OCI-LY1 (cell line): Measurements from ENCODE around the gene MICU1.

Source experiments
- H2AFZ ChIP-seq: fragments of 200-600 bp; sonication (generic), shearing (Covaris generic); 2 replicates; pipeline ENCODE4 v1.6.0; 2014; ENCODE audit warnings: antibody characterized with exemption, mild to moderate bottlenecking, low read length
- H3F3A ChIP-seq: fragments of 200-600 bp; sonication (generic), shearing (Covaris generic); 2 replicates; pipeline ENCODE4 v1.6.0; 2014; ENCODE audit warnings: mild to moderate bottlenecking, antibody characterized with exemption, low read length, moderate library complexity; ENCODE audit not compliant: insufficient read depth
- H3K27ac ChIP-seq: fragments of 200-600 bp; sonication (generic); 2 replicates; pipeline ENCODE4 v1.5.1; 2014; ENCODE audit warnings: low read length, mixed run types, mild to moderate bottlenecking, low read depth; ENCODE audit not compliant: poor library complexity, severe bottlenecking
- H3K27me3 ChIP-seq: fragments of 200-600 bp; sonication (generic); 2 replicates; pipeline ENCODE4 v1.6.0; 2014; ENCODE audit warnings: antibody characterized with exemption, mild to moderate bottlenecking, low read length, moderate library complexity; ENCODE audit not compliant: insufficient read depth
- H3K36me3 ChIP-seq: fragments of 200-600 bp; sonication (generic); 2 replicates; pipeline ENCODE4 v1.6.1; 2014; ENCODE audit warnings: mild to moderate bottlenecking, antibody characterized with exemption, low read length, moderate library complexity, mixed read lengths; ENCODE audit not compliant: insufficient read depth
- H3K4me1 ChIP-seq: fragments of 200-600 bp; sonication (generic); 2 replicates; pipeline ENCODE4 v1.5.1; 2014; ENCODE audit warnings: mild to moderate bottlenecking, low read length, moderate library complexity; ENCODE audit not compliant: insufficient read depth, severe bottlenecking
- H3K4me2 ChIP-seq: fragments of 200-600 bp; sonication (generic), shearing (Covaris generic); 2 replicates; pipeline ENCODE4 v1.6.1; 2014; ENCODE audit warnings: low read length
- H3K4me3 ChIP-seq: fragments of 200-600 bp; sonication (generic); 2 replicates; pipeline ENCODE4 v1.5.1; 2014; ENCODE audit warnings: low read length, low read depth, mild to moderate bottlenecking, mixed read lengths; ENCODE audit not compliant: poor library complexity, severe bottlenecking
- H3K79me2 ChIP-seq: fragments of 200-600 bp; shearing (Covaris generic); 2 replicates; pipeline ENCODE4 v1.6.1; 2016; ENCODE audit warnings: mixed run types, low read length, mixed read lengths; ENCODE audit not compliant: insufficient read depth
- H3K9ac ChIP-seq: fragments of 200-600 bp; sonication (generic), shearing (Covaris generic); 2 replicates; pipeline ENCODE4 v1.6.1; 2014; ENCODE audit warnings: mild to moderate bottlenecking, low read length, mixed read lengths
- H3K9me2 ChIP-seq: fragments of 200-600 bp; sonication (generic), shearing (Covaris generic); 2 replicates; pipeline ENCODE4 v1.6.1; 2014; ENCODE audit warnings: low read depth, mild to moderate bottlenecking, low read length, mixed read lengths
- H3K9me3 ChIP-seq: fragments of 200-600 bp; shearing (Covaris generic); 2 replicates; pipeline ENCODE4 v1.6.1; 2014; ENCODE audit warnings: low read length, mixed read lengths
- H4K20me1 ChIP-seq: fragments of 200-600 bp; sonication (generic), shearing (Covaris generic); 2 replicates; pipeline ENCODE4 v1.6.0; 2016; ENCODE audit warnings: mild to moderate bottlenecking, low read length; ENCODE audit not compliant: insufficient read depth
- CTCF ChIP-seq: fragments of 200-600 bp; sonication (generic), shearing (Covaris generic); IDR thresholded peaks from 2 replicates; pipeline ENCODE4 v1.5.1; 2017; ENCODE audit warnings: mild to moderate bottlenecking, antibody characterized with exemption, low read length, moderate library complexity, mixed read lengths
- EZH2 ChIP-seq: fragments of 200-600 bp; sonication (generic), shearing (Covaris generic); IDR thresholded peaks from 2 replicates; pipeline ENCODE4 v1.8.0; 2017; ENCODE audit warnings: borderline replicate concordance, mixed run types, mild to moderate bottlenecking, antibody characterized with exemption, low read length, moderate library complexity, mixed read lengths

Gene MICU1

GRCh38 chr10:72419241-72419640, 206.6 kb downstream of the MICU1 start:
- Histone ChIP-seq H2AFZ (no peak overlapping the region), H3K4me1 (no peaks in the 10 kb centered on the region), H3K27me3 (no peaks in the 10 kb centered on the region), H3F3A (no peaks in the 10 kb centered on the region), H3K27ac (no peak overlapping the region), H3K9ac (no peak overlapping the region), H3K9me2 (no peaks in the 10 kb centered on the region), H3K4me3 (no peak overlapping the region), H3K4me2 (no peak overlapping the region), H3K36me3 (peaks cover 4% of the 10 kb centered on the region; the same call in 1 of the 2 replicates), H3K79me2 (no peaks in the 10 kb centered on the region), H4K20me1 (no peaks in the 10 kb centered on the region), H3K9me3 (no peaks in the 10 kb centered on the region)
- TF ChIP-seq CTCF, result no peak

GRCh38 chr10:72418679-72419078, 207.2 kb downstream of the MICU1 start:
- H3K27me3 ChIP-seq, result no peaks in the 10 kb centered on the region
- H3K9ac ChIP-seq, result no peak overlapping the region
- TF ChIP-seq CTCF, result no peak
- no peak for TF ChIP-seq EZH2
- no peak overlapping the region for H3K4me3 ChIP-seq
- no peaks in the 10 kb centered on the region for H3K4me1 ChIP-seq
- no peaks in the 10 kb centered on the region for H4K20me1 ChIP-seq
- no peak overlapping the region for H2AFZ ChIP-seq
- H3K79me2 ChIP-seq, result no peaks in the 10 kb centered on the region
- H3F3A ChIP-seq, result no peaks in the 10 kb centered on the region
- H3K9me3 ChIP-seq, result no peaks in the 10 kb centered on the region
- no peak overlapping the region for H3K4me2 ChIP-seq
- no peaks in the 10 kb centered on the region for H3K9me2 ChIP-seq
- H3K27ac ChIP-seq, result no peak overlapping the region
- peaks cover 4% of the 10 kb centered on the region; the same call in 1 of the 2 replicates for H3K36me3 ChIP-seq

GRCh38 chr10:72417971-72418370, 207.9 kb downstream of the MICU1 start:
- no peaks in the 10 kb centered on the region for H3K4me1 ChIP-seq
- no peak overlapping the region for H3K9ac ChIP-seq
- H3K79me2 ChIP-seq, result no peaks in the 10 kb centered on the region
- H2AFZ ChIP-seq, result no peak overlapping the region
- H4K20me1 ChIP-seq, result no peaks in the 10 kb centered on the region
- no peaks in the 10 kb centered on the region for H3K9me2 ChIP-seq
- no peaks in the 10 kb centered on the region for H3K9me3 ChIP-seq
- no peaks in the 10 kb centered on the region for H3F3A ChIP-seq
- H3K27me3 ChIP-seq, result no peaks in the 10 kb centered on the region
- H3K4me3 ChIP-seq, result no peak overlapping the region
- H3K4me2 ChIP-seq, result no peak overlapping the region
- no peak for TF ChIP-seq CTCF
- TF ChIP-seq EZH2, result no peak
- H3K27ac ChIP-seq, result no peak overlapping the region
- H3K36me3 ChIP-seq, result peaks cover 4% of the 10 kb centered on the region; the same call in 1 of the 2 replicates
